TTC549 (cell line): ENCODE measurements around the gene POU2F2.
A peak's percentile ranks its signal among the peaks of the same experiment; 100 is the strongest.

Source experiments
- FAIRE-seq: peaks from 2 replicates; lab custom pipeline; 2012; peaks lifted over from hg19 to GRCh38; lab: Jason Lieb, UNC

POU2F2 gene

DNA sequence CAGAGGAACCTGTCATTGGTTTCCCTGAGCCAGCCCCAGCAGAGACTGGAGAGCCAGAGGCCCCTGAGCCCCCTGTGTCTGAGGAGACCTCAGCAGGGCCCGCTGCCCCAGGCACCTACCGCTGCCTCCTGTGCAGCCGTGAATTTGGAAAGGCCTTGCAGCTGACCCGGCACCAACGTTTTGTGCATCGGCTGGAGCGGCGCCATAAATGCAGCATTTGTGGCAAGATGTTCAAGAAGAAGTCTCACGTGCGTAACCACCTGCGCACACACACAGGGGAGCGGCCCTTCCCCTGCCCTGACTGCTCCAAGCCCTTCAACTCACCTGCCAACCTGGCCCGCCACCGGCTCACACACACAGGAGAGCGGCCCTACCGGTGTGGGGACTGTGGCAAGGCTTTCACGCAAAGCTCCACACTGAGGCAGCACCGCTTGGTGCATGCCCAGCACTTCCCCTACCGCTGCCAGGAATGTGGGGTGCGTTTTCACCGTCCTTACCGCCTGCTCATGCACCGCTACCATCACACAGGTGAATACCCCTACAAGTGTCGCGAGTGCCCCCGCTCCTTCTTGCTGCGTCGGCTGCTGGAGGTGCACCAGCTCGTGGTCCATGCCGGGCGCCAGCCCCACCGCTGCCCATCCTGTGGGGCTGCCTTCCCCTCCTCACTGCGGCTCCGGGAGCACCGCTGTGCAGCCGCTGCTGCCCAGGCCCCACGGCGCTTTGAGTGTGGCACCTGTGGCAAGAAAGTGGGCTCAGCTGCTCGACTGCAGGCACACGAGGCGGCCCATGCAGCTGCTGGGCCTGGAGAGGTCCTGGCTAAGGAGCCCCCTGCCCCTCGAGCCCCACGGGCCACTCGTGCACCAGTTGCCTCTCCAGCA, 52.1 kb downstream of the POU2F2 start:
- FAIRE-seq = no peak

- FAIRE-seq = no peak
Measured at GRCh38 chr19:42079276-42079669, 53.0 kb downstream of the POU2F2 start.

GRCh38 chr19:42078538-42079275, 53.5 kb downstream of the POU2F2 start:
- FAIRE-seq = no peak

DNA sequence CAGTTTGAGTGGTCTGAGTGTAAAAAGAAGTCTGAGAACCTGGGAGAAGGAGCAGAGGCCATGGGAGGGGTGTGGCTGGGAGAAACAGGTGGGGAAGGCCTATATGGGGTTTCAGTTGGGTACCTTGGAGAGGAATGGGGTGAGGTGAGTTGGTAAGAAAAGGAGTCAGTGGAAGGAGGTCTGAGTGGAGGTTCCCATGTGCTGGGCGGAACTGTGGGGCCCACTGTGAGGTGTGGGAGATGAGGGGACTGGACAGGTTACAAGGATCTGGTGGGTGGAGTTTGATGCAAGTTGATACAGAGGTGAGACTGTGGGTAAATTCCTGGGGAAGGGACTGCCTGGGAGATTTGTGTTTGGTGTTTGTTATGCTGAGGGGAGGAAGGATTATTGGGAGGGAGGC, 54.2 kb downstream of the POU2F2 start:
- FAIRE-seq = no peak

- FAIRE-seq = no peak
Measured at GRCh38 chr19:42076380-42076944, 55.8 kb downstream of the POU2F2 start.

GRCh38 chr19:42075616-42076379, 56.4 kb downstream of the POU2F2 start, which contains the start of gene ZNF574:
Gene ZNF574, plus strand, starts transcription at chr19:42076166. Its CDS starts 2,441 bp downstream, at chr19:42078607.
- FAIRE-seq = peak; percentile 98

DNA sequence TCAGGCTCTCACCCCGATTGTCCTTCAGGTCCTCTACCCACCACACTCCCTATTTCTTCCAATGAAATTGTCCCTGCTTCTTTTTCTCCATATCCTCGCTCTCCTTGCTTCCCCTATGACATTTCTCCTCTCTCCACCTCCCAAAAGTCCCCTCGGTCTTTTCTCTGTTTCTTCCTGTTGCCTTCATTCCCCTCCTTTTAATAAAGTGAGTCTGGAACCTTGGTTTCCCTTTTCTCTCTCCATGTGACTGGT, 57.0 kb downstream of the POU2F2 start:
- FAIRE-seq = no peak

DNA sequence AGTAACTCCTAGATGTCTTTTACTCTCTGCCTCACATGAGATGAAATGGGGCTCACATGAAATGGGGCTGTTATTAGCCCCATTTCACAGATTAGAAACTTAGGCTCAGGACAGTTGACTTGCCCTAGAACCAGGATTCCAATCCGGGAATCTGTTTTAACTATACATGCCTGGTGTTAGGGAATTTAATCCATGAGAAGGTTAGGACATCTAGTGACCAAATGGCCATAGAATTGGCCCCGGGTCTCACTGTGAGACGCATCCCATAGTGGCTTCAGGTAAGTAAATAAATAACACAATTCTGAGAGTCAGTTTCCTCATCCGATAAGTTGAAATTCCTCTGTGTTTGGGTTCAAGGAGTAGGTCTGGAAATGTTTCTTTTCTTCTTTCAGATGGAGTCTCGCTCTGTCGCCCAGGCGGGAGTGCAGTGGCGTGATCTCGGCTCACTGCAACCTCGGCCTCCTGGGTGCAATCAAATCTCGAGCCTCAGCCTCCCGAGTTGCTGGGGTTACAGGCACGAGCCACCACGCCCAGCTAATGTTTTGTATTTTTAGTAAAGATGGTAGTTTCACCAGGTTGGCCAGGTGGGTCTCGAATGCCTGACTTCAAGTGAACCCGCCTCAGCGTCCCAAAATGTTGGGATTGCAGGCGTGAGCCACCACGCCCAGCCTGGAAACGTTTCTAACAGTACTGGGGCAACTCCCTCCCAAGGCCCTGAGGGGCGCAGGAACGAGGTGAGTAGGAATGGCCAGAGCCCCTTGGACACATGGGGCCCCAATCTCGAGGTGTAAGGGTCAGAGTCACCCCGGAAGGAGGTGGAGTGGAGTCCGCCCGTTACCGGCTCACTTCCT, 57.5 kb downstream of the POU2F2 start:
- no peak for FAIRE-seq

- FAIRE-seq = no peak
Measured at GRCh38 chr19:42071247-42071646, 61.0 kb downstream of the POU2F2 start.

DNA sequence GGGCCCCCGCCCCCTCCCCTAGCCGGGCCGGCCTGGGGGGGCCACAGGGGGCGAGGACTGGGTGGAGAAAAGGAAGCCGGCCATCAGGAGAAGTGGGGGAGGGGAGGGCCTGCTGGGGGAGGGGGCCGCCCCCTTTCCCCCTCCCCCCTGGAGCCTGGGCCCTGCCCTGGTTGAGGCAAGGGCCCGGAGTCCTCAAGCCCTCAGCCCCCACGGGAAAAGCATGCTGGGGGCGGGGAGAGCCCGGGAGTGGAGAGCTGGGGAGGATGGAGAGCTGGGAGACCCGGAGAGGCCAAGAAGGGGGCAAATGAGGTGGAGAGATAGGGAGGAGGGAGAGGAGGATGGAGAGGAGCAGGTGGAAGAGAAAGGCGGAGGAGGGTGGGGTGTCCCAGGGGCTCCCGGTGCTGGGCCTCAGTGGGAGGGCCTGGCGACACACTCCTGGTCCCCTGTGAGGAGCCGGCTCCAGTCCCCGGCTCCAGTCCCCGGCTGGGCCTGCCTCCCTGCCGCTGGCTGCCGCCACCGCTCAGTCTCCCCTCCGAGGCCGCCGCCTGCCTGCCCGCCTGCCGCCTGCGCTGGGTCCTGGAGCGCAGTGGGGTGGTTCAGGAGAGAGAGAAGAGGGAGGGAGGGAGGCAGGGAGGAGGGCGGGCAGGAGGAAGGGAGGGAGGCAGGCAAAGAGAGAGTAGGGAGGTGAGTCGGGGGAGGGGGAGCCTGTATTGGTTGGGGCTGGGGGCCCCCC, 62.5 kb downstream of the POU2F2 start, which contains the start of gene GRIK5:
GRIK5 (minus strand) TSS at position 588 of the 733 bp plus-strand sequence. CDS start 4,436 bp downstream, outside the sequence.
- FAIRE-seq = no peak

GRCh38 chr19:42068756-42069571, 63.3 kb downstream of the POU2F2 start:
- no peak for FAIRE-seq

DNA sequence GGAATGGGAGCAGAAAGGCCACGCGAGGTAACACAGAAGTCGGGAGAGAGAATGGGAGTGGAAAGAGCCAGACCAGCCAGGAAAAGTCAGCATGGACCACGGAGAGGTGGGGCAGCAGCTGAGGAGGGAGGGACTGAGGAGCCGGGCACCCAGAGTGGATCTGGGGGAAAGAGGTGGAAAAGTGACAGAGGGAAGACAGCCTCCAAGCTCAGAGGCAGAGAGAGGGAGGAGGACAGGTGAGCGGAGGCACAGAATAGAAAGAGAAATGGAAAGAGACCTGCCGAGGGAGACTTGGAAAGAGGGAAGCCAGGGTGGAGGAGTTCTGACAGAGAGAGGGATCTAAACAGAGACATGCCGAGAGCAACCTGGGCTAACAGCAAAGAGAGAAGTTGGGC, 63.9 kb downstream of the POU2F2 start:
- no peak for FAIRE-seq

GRCh38 chr19:42067315-42067888, 64.8 kb downstream of the POU2F2 start:
- no peak for FAIRE-seq

DNA sequence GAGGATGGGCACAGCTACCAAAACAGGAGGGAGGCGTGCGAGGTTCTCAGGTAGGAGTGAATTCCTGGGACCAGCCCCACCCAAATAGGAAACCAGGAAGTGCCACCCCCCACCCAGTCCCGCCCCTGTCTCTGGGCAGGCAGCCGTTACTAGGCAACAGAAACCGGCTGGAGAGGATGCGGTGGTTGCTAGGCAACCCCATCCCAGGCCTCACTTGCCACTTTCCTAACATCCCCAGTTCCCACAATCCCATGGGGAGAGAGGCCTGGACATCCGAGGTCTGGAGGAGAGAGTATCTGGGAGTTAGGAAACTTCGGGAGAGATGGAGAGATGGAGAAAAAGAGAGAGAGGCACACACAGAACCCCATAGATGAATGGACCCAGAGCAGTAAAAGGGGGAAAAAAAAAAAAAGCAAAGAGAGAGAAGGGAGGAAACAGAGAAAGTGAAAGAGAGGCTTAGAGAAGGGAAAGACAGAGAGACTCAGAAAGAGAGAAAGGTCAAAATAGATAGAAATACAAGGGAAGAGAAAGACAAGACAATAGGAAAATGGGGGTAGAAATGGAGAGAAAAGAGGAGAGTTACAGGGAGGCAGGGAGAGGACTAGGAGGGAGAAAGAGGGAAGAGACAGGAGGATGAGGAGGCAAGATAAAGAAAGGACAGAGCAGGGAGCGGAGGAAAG, 66.0 kb downstream of the POU2F2 start:
- FAIRE-seq = no peak

DNA sequence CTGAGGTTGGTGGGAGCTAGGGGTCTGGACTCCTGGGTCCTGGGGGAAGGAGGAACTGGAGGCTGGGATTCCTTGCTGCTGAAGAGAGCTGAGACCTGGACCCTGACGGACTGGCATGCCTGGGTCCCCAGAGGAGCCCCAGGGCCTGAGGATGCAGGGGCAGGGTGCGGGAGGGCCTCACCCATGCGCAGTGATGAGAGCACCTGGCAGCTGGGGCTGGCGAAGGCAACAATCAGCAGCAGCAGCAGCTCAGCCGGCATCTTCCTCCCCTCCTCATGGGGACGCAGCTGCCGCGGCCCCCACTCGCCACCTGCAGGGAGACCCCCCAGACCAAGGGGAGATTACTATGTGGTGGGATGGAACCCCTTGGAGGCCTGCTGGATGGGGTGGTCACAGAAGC, 66.7 kb downstream of the POU2F2 start:
- no peak for FAIRE-seq

DNA sequence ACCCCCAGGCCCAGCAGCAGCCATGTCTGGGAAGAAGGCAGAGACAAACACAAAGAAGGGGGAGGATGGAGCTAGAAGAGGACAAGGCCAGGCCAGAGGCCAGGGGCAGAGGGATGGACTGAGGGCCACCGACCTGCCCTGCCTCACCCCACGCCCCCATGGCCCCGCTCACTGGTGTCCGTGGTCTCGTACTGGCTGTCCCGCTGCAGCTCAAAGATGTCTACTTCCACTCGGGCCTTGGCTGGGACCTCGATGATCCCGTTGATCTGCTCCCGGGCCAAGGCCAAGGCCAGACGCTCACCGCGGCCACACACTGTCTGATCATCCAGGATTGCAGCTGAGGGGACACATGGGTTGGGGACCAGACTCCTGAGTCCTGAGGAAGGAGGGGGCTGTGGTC, 67.2 kb downstream of the POU2F2 start:
- no peak for FAIRE-seq

GRCh38 chr19:42064432-42064831, 67.8 kb downstream of the POU2F2 start:
- no peak for FAIRE-seq

GRCh38 chr19:42062381-42062780, 69.9 kb downstream of the POU2F2 start:
- no peak for FAIRE-seq

- FAIRE-seq = no peak
Measured at GRCh38 chr19:42060117-42060516, 72.1 kb downstream of the POU2F2 start.
